K562 (cell line): ENCODE data around the gene GGACT. TPM values are rescaled to one million over a fixed set of nuclear protein-coding genes. Genes with fewer than 3 reads are reported as not detected.

Experiments used
- ATAC-seq: fragments of 200-7000 bp; cut with Tn5 transposase; 3 replicates; pipeline ENCODE4 v1.9.1; 2020; ENCODE audit warnings: moderate library complexity
- BruUV-seq: library from RNA; stranded (reverse); fragments of 400-500 nt; replicated peaks from 2 replicates; lab custom pipeline; 2021; lab: Mats Ljungman, UMichigan
- CTCF ChIA-PET: fragments of 300-600 bp; formaldehyde crosslinking; extraction: SDS; loops from one replicate; lab custom pipeline; 2021; ENCODE audit warnings: low intra/inter-chr PET ratio; lab: Yijun Ruan, JAX
- POLR2A ChIA-PET: fragments of 300-600, 350-650 bp; sonication (Branson Sonifier 250); formaldehyde crosslinking; extraction: SDS; loops from one replicate; lab custom pipeline; 2021; ENCODE audit warnings: antibody characterized with exemption, inconsistent platforms; lab: Yijun Ruan, JAX
- DNase-seq, 4 experiments: peaks; one replicate each; pipeline versions ENCODE4 v3.0.0 to v3.0.0-alpha.2; 2011 to 2018; ENCODE audit warnings: low spot score in 3 of 4, mixed read lengths in 3 of 4; ENCODE audit errors: extremely low read depth in 1 of 4
- FAIRE-seq: peaks from 2 replicates; lab custom pipeline; 2011; peaks lifted over from hg19 to GRCh38; lab: Jason Lieb, UNC
- H2AFZ ChIP-seq: 2 replicates; pipeline ENCODE4 v1.6.0; 2011; ENCODE audit warnings: low read depth, low read length, control low read depth, inconsistent platforms
- H3K27ac ChIP-seq: fragments of 200-600 bp; 3 replicates; pipeline ENCODE4 v1.8.0; 2011; ENCODE audit warnings: low read depth, mild to moderate bottlenecking, control low read depth, inconsistent platforms, low read length, moderate library complexity, mixed read lengths; ENCODE audit errors: extremely low read depth
- H3K27me3 ChIP-seq, 2 experiments: fragments of 300-600 bp in 1 of 2; 2 replicates in 1 of 2; 3 replicates in 1 of 2; pipeline versions ENCODE4 v1.6.0 to v1.8.0; 2011; ENCODE audit warnings: inconsistent platforms in 2 of 2, low read length in 2 of 2, mild to moderate bottlenecking in 1 of 2, mixed read lengths in 1 of 2, moderate library complexity in 1 of 2; ENCODE audit not compliant: control insufficient read depth in 2 of 2, insufficient read depth in 2 of 2
- H3K36me3 ChIP-seq: fragments of 300-600 bp; 3 replicates; pipeline ENCODE4 v1.8.0; 2011; ENCODE audit warnings: mild to moderate bottlenecking, low read length, inconsistent platforms; ENCODE audit not compliant: control insufficient read depth, insufficient read depth
- H3K4me1 ChIP-seq, 2 experiments: fragments of 200-600 bp in 1 of 2; replicated peaks in 1 of 2; 2 replicates in 1 of 2; 3 replicates in 1 of 2; pipeline versions ENCODE4 v1.5.1 to v1.8.0; 2011; ENCODE audit warnings: inconsistent platforms in 2 of 2, low read length in 2 of 2, mild to moderate bottlenecking in 1 of 2, mixed read lengths in 1 of 2, moderate library complexity in 1 of 2; ENCODE audit not compliant: control insufficient read depth in 2 of 2, insufficient read depth in 2 of 2
- H3K4me2 ChIP-seq: 2 replicates; pipeline ENCODE4 v1.6.1; 2011; ENCODE audit warnings: low read length, control low read depth, inconsistent platforms, mixed read lengths; ENCODE audit not compliant: insufficient read depth
- H3K4me3 ChIP-seq: fragments of 200-600 bp; sonication (generic), shearing (Covaris generic); 2 replicates; pipeline ENCODE4 v1.5.1; 2016; ENCODE audit warnings: control low read depth, inconsistent platforms
- H3K79me2 ChIP-seq: fragments of 200-600 bp; 3 replicates; pipeline ENCODE4 v1.8.0; 2011; ENCODE audit warnings: low read length, inconsistent platforms; ENCODE audit not compliant: control insufficient read depth, insufficient read depth
- H3K9ac ChIP-seq, 2 experiments: 2 replicates each; pipeline versions ENCODE4 v1.6.0 to v1.6.1; 2011; ENCODE audit warnings: low read depth in 2 of 2, low read length in 2 of 2, control low read depth in 1 of 2, inconsistent platforms in 1 of 2, mild to moderate bottlenecking in 1 of 2, mixed read lengths in 1 of 2; ENCODE audit not compliant: insufficient read depth in 1 of 2
- H3K9me1 ChIP-seq: one replicate; pipeline ENCODE4 v1.6.0; 2011; ENCODE audit warnings: inconsistent platforms, mild to moderate bottlenecking, low read length, moderate library complexity; ENCODE audit not compliant: control insufficient read depth, insufficient read depth
- H3K9me3 ChIP-seq: replicated peaks from 2 replicates; pipeline ENCODE4 v1.5.1; 2011; ENCODE audit warnings: low read depth, low read length, inconsistent platforms; ENCODE audit not compliant: control insufficient read depth, insufficient read depth
- H4K20me1 ChIP-seq: replicated peaks from 2 replicates; pipeline ENCODE4 v1.6.1; 2011; ENCODE audit warnings: low read length, inconsistent platforms, mixed read lengths; ENCODE audit not compliant: control insufficient read depth, insufficient read depth
- CEBPG ChIP-seq, 3 experiments: fragments of 200-800 bp in 1 of 3; sonication (Bioruptor generic) in 1 of 3; sonication (generic) in 1 of 3; formaldehyde crosslinking in 1 of 3; IDR thresholded peaks in 2 of 3; conservative IDR thresholded peaks in 1 of 3; 2 replicates each; pipeline versions ENCODE4 v1.6.1 to v1.8.0; 2016 to 2022; ENCODE audit warnings: missing compliant biosample characterization in 2 of 3, missing genetic modification characterization in 2 of 3, mild to moderate bottlenecking in 1 of 3, missing genetic modification reagents in 1 of 3
- FIP1L1 ChIP-seq: fragments of 200-400 bp; formaldehyde crosslinking; IDR thresholded peaks from 2 replicates; pipeline ENCODE4 v1.6.1; 2018; ENCODE audit warnings: mild to moderate bottlenecking, low read depth, low read length; ENCODE audit not compliant: poor library complexity, severe bottlenecking
- FOXA3 ChIP-seq, 2 experiments: fragments of 450-650 bp in 1 of 2; sonication (generic) in 1 of 2; formaldehyde crosslinking; IDR thresholded peaks in 1 of 2; conservative IDR thresholded peaks in 1 of 2; 2 replicates each; pipeline versions ENCODE4 v1.4.0 to v1.8.0; 2020 to 2022; ENCODE audit warnings: mild to moderate bottlenecking in 2 of 2, missing genetic modification reagents in 1 of 2
- GABPB1 ChIP-seq: sonication (generic); formaldehyde crosslinking; IDR thresholded peaks from 2 replicates; pipeline ENCODE4 v1.8.0; 2022; ENCODE audit warnings: mild to moderate bottlenecking, missing genetic modification reagents
- HDAC3 ChIP-seq: fragments of 450-650 bp; IDR thresholded peaks from 2 replicates; pipeline ENCODE4 v1.6.1; 2018; ENCODE audit warnings: borderline replicate concordance, mild to moderate bottlenecking, moderate library complexity; ENCODE audit not compliant: partially characterized antibody
- JUND ChIP-seq, 2 experiments: IDR thresholded peaks; 2 replicates in 1 of 2; 3 replicates in 1 of 2; pipeline ENCODE4 v1.6.1; 2011; ENCODE audit warnings: borderline replicate concordance in 2 of 2, low read depth in 2 of 2, low read length in 2 of 2, improper control_type of control experiment in 1 of 2, missing biosample characterization in 1 of 2, missing genetic modification characterization in 1 of 2, missing genetic modification reagents in 1 of 2
- NFE2 ChIP-seq: IDR thresholded peaks from 2 replicates; pipeline ENCODE4 v1.6.1; 2014; ENCODE audit warnings: antibody characterized with exemption, low read depth
- NFIX ChIP-seq: fragments of 250-450 bp; sonication (Bioruptor Pico); IDR thresholded peaks from 2 replicates; pipeline ENCODE4 v1.4.0; 2020; ENCODE audit warnings: low read depth, mild to moderate bottlenecking, moderate library complexity
- PHTF2 ChIP-seq: fragments of 250-450 bp; sonication (Bioruptor Pico); IDR thresholded peaks from 2 replicates; pipeline ENCODE4 v1.5.0; 2021; ENCODE audit warnings: mild to moderate bottlenecking
- RERE ChIP-seq: sonication (generic); formaldehyde crosslinking; IDR thresholded peaks from 2 replicates; pipeline ENCODE4 v1.8.0; 2023; ENCODE audit warnings: missing genetic modification reagents, mild to moderate bottlenecking, borderline replicate concordance
- TAL1 ChIP-seq: fragments of 450-650 bp; IDR thresholded peaks from 2 replicates; pipeline ENCODE4 v1.6.1; 2016; ENCODE audit warnings: mild to moderate bottlenecking
- TCF15 ChIP-seq: fragments of 250-450 bp; sonication (Bioruptor Pico); IDR thresholded peaks from 2 replicates; pipeline ENCODE4 v1.8.0; 2022; ENCODE audit warnings: moderate library complexity, mild to moderate bottlenecking, inconsistent platforms
- ZBED1 ChIP-seq: IDR thresholded peaks from 2 replicates; pipeline ENCODE4 v1.6.1; 2014
- ZBTB7A ChIP-seq: IDR thresholded peaks from 2 replicates; pipeline ENCODE4 v1.6.1; 2011; ENCODE audit warnings: low read depth, mild to moderate bottlenecking, low read length, moderate library complexity, borderline replicate concordance; ENCODE audit not compliant: control insufficient read depth
- ZFPM2 ChIP-seq: fragments of 250-450 bp; sonication (Bioruptor Pico); IDR thresholded peaks from 2 replicates; pipeline ENCODE4 v1.5.1; 2022; ENCODE audit warnings: mild to moderate bottlenecking
- ZNF408 ChIP-seq: fragments of 250-450 bp; sonication (Bioruptor Pico); IDR thresholded peaks from 2 replicates; pipeline ENCODE4 v1.4.0; 2020; ENCODE audit warnings: low read depth, mild to moderate bottlenecking, moderate library complexity
- ZNF766 ChIP-seq: fragments of 200-800 bp; sonication (Bioruptor generic); conservative IDR thresholded peaks from 2 replicates; pipeline ENCODE4 v1.6.1; 2016; ENCODE audit warnings: missing genetic modification characterization, missing compliant biosample characterization
- ZNF785 ChIP-seq: fragments of 250-450 bp; sonication (Bioruptor Pico); IDR thresholded peaks from 2 replicates; pipeline ENCODE4 v1.4.0; 2020; ENCODE audit warnings: mild to moderate bottlenecking
- WGBS: fragments of 100-300 bp; shearing (Covaris generic); methylation state at CpG from one replicate; pipeline ENCODE4 v1.1.6; 2016; ENCODE audit warnings: low coverage, mixed read lengths; ENCODE audit not compliant: insufficient coverage; ENCODE audit errors: missing lambda C conversion rate; 5-methylcytosine and 5-hydroxymethylcytosine counted together
- in situ Hi-C: fragments of 300-500 bp; cut with MboI; formaldehyde crosslinking; loops from 4 replicates; pipeline ENCODE4 v1.15.0; 2018; ENCODE audit warnings: inconsistent platforms, mixed read lengths
- intact Hi-C: fragments of 100-400 bp; cut with micrococcal nuclease; formaldehyde crosslinking; loops from 2 replicates; pipeline ENCODE4 v1.14.2; 2022
- polyA plus RNA-seq, 8 experiments: library from polyadenylated mRNA; depleted of rRNA in 4 of 8; stranded (reverse) in 5 of 8; unstranded in 3 of 8; fragments of >200 nt; fragmentation: Nextera tagmentation in 2 of 8; fragmentation: Illumina TruSeq in 1 of 8; extraction: Ambion mirVana in 2 of 8; extraction: Trizol in 1 of 8; gene quantifications; 2 replicates each; pipeline versions ENCODE4 v1.2.1 to v1.2.3, GENCODE V29; 2011 to 2014; ENCODE audit warnings: inconsistent platforms in 1 of 8, missing spikeins in 1 of 8
- total RNA-seq, 7 experiments: library from RNA; depleted of rRNA in 6 of 7; stranded (reverse); fragments of >200 nt in 6 of 7; fragmentation: Illumina TruSeq in 2 of 7; extraction: Trizol in 2 of 7; gene quantifications; 2 replicates each; pipeline versions ENCODE4 v1.2.1 to v1.2.3, GENCODE V29; 2011 to 2021; ENCODE audit warnings: low replicate concordance in 1 of 7

The GGACT gene
- total and polyA plus RNA-seq, 9 of the 15 experiments (the other 6 are each of a cell fraction or from before 2014, with no cell fraction given), result 0.20 to 3.2 (median 1.7) TPM

GRCh38 chr13:100527644-100528043 lies 60.9 kb downstream of the GGACT start:
- Histone ChIP-seq H3K4me3 (no peak overlapping the region), H3K36me3 (no peaks in the 10 kb centered on the region), H3K9me1 (no peaks in the 10 kb centered on the region), H3K27me3 (no peaks in the 10 kb centered on the region), H3K9me3 (no peaks in the 10 kb centered on the region), H2AFZ (no peak overlapping the region), H3K9ac (no peak overlapping the region), H3K4me1 (no peaks in the 10 kb centered on the region), H3K27ac (no peak overlapping the region), H4K20me1 (no peaks in the 10 kb centered on the region), H3K79me2 (no peaks in the 10 kb centered on the region), H3K4me2 (no peak overlapping the region)
- intact Hi-C loops (no loop called here), in situ Hi-C loops (loop anchor here (25.0 kb wide), 1 partner anchor 865 kb away; no protein-coding TSS in a partner anchor)
- no TSS peak for BruUV-seq
- DNase-seq, result no peak
- POLR2A ChIA-PET, result no interaction called here
- 48% methylated on average over 7 of the region's 9 CpGs for WGBS
- FAIRE-seq, result no peak
- no peak for ATAC-seq
- CTCF ChIA-PET, result no interaction called here
- no peak for TF ChIP-seq ZNF408
- TF ChIP-seq HDAC3, result no peak
- TF ChIP-seq CEBPG (CRISPR knock-in tag; IDR thresholded peaks at IDR 0.05), result no peak
- no peak for TF ChIP-seq CEBPG (tag; conservative IDR thresholded peaks at IDR 0.05 in 1 of 2, IDR thresholded peaks at IDR 0.05 in 1 of 2)
- TF ChIP-seq FOXA3 (CRISPR knock-in tag; conservative IDR thresholded peaks at IDR 0.05 in 1 of 2, IDR thresholded peaks at IDR 0.05 in 1 of 2), result no peak
- no peak for TF ChIP-seq GABPB1 (CRISPR knock-in tag)
- TF ChIP-seq ZNF785 (CRISPR knock-in tag), result no peak
- no peak for TF ChIP-seq NFE2
- no peak for TF ChIP-seq FIP1L1
- no peak for TF ChIP-seq ZBTB7A
- TF ChIP-seq TCF15 (CRISPR knock-in tag), result no peak
- TF ChIP-seq PHTF2 (CRISPR knock-in tag), result no peak
- no peak for TF ChIP-seq RERE (CRISPR knock-in tag)
- no peak for TF ChIP-seq ZFPM2 (CRISPR knock-in tag)
- TF ChIP-seq JUND (IDR thresholded peaks at IDR 0.05; ENCODE audit: borderline replicate concordance, low read depth, low read length), result no peak
- no peak for TF ChIP-seq JUND (tag; IDR thresholded peaks at IDR 0.05; ENCODE audit: borderline replicate concordance, low read depth, low read length)
- no peak for TF ChIP-seq NFIX (CRISPR knock-in tag)
- no peak for TF ChIP-seq ZBED1
- no peak for TF ChIP-seq ZNF766 (CRISPR knock-in tag)
- TF ChIP-seq TAL1, result no peak
